ENCODE results near the gene VPS45. TPM values are rescaled to one million over a fixed set of nuclear protein-coding genes. Genes with fewer than 3 reads are reported as not detected.
"Not testable (repeated sequence)": the region's sequence is repeated elsewhere in the genome, so short reads cannot be mapped to it uniquely, and the experiment has no call there.

The VPS45 gene
- total RNA-seq, 1 experiment from 2014 or later, result 49.5 TPM

DNA sequence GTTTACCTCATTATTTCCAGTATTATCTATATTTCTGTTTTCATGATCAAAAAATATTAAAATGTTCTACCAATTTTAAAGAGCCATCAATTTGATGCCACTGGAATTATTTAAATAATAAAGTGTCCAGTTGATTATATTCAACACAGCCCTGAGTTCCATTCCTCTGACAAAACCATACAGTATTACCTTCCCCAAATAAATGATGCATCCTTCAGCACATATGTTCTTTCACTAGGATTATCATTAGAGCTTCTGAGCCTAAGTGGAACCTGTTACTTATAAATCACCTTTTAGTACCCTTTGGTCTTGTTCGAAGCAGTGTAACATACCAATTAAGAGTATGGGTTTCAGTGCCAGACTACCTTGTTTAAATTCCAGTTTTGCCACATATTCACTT, 64.8 kb downstream of the VPS45 start:
- no peaks in the 10 kb centered on the region for H3K9me3 ChIP-seq (replicated peaks)
- no peaks in the 10 kb centered on the region for H3K27me3 ChIP-seq
- DNase-seq, result no peak
- no peaks in the 10 kb centered on the region for H3K4me1 ChIP-seq
- H3K27ac ChIP-seq, result no peak overlapping the region
- H3K4me3 ChIP-seq, result no peak overlapping the region
- peaks cover 3% of the 10 kb centered on the region; the same call in 1 of the 2 replicates for H3K36me3 ChIP-seq

DNA sequence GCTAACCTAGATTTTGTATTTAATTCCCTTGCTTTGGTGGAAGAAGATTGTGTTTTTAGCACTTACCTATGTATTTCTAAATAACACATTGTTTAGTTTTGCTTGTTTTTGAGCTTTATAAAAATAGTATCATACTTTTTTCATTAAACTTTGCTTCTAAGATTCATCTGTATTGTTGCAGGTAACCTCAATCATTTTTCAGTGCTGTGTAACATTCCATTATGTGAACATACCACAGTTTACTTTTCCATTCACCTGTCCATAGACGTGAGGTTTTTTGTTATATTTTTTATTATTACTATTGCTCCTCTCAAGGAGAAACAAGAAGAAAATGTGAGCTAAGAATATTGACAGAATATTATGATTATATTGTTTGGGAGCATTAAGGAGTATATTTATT, 67.0 kb downstream of the VPS45 start:
- no peaks in the 10 kb centered on the region for H3K36me3 ChIP-seq
- no peak for DNase-seq
- no peaks in the 10 kb centered on the region for H3K9me3 ChIP-seq (replicated peaks)
- no peaks in the 10 kb centered on the region for H3K4me1 ChIP-seq
- H3K27me3 ChIP-seq, result no peaks in the 10 kb centered on the region
- H3K4me3 ChIP-seq, result no peak overlapping the region
- no peak overlapping the region for H3K27ac ChIP-seq

DNA sequence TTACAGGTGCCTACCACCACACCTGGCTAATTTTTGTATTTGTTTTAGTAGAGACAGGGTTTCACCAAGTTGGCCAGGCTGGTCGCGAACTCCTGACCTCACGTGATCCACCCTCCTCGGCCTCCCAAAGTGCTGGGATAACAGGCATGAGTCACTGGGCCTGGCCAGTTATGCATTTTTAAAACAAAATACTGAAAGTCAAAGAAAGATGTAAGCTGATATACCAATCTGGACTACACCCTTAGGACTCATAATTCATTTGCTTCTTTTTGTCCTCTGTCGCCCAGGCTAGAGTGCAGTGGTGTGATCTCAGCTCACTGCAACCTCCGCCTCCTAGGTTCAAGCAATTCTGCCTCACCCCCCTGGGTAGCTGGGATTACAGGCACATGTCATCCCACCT, 67.8 kb downstream of the VPS45 start:
- H3K4me3 ChIP-seq; H3K4me1 ChIP-seq; H3K27ac ChIP-seq; H3K36me3 ChIP-seq; H3K27me3 ChIP-seq; H3K9me3 ChIP-seq (replicated peaks); DNase-seq: not testable (repeated sequence)

DNA sequence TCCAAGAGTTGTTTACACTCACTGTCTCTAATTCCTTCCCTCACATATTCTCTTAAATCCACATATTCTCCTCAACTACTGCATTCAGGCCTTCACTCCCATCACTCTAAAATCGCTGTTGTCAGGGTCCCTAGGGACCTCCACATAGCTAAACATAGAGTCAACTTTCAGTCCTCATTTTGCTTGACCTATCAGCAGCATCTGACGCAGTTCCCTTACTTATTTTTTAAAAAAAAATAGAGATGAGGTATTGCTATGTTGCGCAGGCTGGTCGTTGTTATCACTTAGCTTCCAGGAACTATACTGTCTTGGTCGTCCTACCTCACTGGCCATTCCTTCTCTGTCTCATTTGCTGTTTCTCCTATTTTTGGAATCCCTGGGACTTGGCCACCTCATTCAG, 70.5 kb downstream of the VPS45 start:
- no peaks in the 10 kb centered on the region for H3K4me1 ChIP-seq
- no peak overlapping the region for H3K27ac ChIP-seq
- H3K27me3 ChIP-seq, result no peaks in the 10 kb centered on the region
- H3K4me3 ChIP-seq, result no peak overlapping the region
- H3K36me3 ChIP-seq, result no peaks in the 10 kb centered on the region
- no peak for DNase-seq
- no peaks in the 10 kb centered on the region for H3K9me3 ChIP-seq (replicated peaks)

DNA sequence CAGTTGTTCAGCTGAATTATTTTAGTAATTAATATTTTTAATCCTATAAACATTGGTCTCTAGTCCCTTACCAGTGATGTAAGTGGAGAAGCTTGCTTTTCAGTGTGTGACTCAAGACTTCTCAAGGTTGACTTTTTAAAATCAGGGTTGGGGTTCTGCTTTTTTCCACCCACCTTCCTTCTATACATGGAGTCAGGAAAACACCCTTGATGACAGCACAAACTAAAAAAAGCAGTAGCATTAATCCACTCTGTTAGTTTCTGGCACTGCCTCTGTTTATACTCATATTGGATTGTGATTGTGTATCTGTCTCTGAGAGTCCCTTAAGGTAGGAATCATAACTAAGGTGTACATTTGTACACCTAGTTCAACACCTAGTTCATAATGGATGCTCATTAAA, 73.9 kb downstream of the VPS45 start:
- H3K4me3 ChIP-seq, result no peak overlapping the region
- no peak for DNase-seq
- no peaks in the 10 kb centered on the region for H3K9me3 ChIP-seq (replicated peaks)
- H3K36me3 ChIP-seq, result no peaks in the 10 kb centered on the region
- H3K27ac ChIP-seq, result no peak overlapping the region
- no peaks in the 10 kb centered on the region for H3K27me3 ChIP-seq
- H3K4me1 ChIP-seq, result no peaks in the 10 kb centered on the region

DNA sequence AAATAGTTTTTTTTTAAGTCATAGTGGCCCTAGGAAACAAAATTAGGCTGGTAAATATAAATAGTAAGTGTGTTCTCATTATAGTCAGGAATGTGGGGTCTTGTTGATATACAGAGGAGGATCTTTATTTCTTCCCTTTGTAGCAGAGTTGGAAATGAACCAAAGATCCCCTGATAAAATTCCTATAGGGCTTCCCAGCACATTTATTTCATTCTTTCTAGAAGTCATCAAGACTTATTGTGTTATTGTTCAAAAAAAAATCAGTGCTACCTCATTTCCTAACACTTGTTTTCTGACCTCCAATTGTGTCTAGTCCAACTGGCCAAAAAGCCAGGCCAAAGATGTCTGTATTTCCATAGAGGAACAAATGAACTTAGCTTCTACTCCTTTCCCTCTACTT, 74.5 kb downstream of the VPS45 start:
- Histone ChIP-seq H3K4me1 (no peaks in the 10 kb centered on the region), H3K27ac (no peak overlapping the region), H3K9me3 (replicated peaks) (no peaks in the 10 kb centered on the region), H3K36me3 (no peaks in the 10 kb centered on the region), H3K27me3 (no peaks in the 10 kb centered on the region), H3K4me3 (no peak overlapping the region)
- DNase-seq, result no peak

DNA sequence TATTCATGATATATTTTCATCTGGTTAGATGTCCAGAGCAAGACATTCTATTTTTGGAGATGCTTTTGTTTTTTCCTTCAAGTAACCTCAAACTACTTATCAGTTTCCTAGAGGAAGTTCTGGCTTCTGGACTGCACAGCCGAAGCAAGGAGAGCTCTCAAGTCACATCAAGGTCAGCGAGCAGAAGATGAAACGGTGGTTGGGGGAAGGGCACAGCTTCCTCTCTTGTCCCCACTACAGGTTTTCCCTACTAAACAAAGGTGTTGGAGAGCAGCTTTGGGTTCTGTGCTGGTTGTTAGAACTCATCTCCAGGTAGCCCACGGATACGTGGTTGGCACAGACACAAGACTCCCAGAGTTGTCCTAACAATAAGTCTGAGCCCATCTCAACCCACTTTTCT, 77.0 kb downstream of the VPS45 start:
- Histone ChIP-seq H3K27ac (no peak overlapping the region), H3K4me3 (no peak overlapping the region), H3K9me3 (replicated peaks) (no peaks in the 10 kb centered on the region), H3K36me3 (no peaks in the 10 kb centered on the region), H3K27me3 (no peaks in the 10 kb centered on the region), H3K4me1 (no peaks in the 10 kb centered on the region)
- no peak for DNase-seq

DNA sequence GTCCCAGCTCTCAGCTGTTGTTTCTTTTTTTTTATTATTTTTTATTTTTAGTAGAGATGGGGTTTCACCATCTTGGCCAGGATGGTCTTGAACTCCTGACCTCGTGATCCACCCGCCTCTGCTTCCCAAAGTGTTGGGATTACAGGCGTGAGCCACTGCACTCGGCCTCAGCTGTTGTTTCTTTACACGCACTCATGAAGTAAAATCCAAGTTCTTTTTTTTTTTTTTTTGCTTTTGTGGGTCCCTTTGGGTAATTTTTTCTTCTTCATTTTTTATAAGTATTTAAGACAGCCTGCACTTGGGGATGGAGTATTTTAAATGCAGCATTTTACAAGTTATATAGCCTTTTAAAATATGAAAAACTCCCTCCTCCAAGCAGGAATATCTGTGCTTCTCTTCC, 78.4 kb downstream of the VPS45 start:
- H3K27ac ChIP-seq; H3K36me3 ChIP-seq; H3K27me3 ChIP-seq; H3K4me3 ChIP-seq; H3K4me1 ChIP-seq; DNase-seq; H3K9me3 ChIP-seq (replicated peaks): not testable (repeated sequence)

DNA sequence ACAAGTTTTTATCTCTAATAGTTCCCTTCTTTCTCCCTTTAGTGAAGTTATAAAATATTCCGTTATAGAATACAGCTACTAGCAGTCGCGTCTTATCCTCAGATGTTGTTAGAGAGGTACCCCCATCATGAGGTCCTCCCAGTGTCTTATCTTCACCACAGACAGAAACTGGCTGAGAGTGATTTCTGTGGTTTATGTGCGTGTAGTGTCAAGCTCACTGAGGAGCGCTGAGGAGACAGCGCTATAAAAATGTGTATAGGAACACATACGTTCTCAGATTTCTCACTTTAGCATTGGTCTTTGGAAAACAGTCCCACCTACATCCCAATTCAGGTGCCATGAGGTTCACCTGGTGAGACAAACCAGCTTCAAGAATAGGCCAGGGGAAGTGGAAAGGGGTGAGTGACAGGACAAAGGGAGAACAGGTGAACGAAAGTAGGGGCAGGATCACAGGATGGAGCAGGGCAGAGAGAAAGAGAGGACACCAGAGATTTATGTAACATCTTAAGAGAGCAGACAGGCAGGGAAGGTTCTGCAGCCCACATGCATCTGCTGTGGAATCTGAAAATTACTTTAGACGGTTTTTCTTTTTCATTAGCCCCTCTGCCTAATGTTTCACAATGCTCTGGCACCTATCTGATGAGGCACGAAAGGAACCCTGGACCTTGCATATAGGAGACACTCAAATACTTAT, 79.4 kb downstream of the VPS45 start:
- DNase-seq, result no peak
- no peaks in the 10 kb centered on the region for H3K27me3 ChIP-seq
- 0 out of 2 replicates have a peak, but pooled peaks cover 5% of the 10 kb centered on the region for H3K36me3 ChIP-seq
- no peak overlapping the region for H3K27ac ChIP-seq
- peaks cover 4% of the 10 kb centered on the region for H3K4me1 ChIP-seq
- no peak overlapping the region for H3K4me3 ChIP-seq
- H3K9me3 ChIP-seq (replicated peaks), result no peaks in the 10 kb centered on the region

DNA sequence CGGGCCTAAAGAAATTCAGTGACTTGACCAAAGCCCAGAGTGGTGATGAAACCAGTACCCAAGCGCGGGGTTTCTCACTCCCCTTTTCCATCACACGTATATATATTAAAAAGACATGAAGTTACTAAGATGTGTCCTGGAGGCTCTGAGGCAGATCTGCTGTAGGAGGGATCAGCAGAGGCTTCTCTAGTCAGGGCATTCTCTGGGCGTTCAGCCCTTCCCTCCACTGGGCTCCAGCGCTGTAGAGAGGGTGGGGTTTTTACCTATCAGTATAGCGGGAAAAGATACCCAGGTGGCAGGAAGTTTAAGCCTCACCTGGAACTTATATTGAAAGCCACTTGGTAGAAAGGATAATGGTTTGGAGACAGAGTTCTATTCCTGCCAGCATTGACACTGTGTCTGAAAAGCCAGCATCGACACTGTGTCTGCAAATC, 81.3 kb downstream of the VPS45 start:
- DNase-seq, result no peak
- Histone ChIP-seq H3K4me3 (peak overlapping the region; percentile 70), H3K4me1 (peaks cover 13% of the 10 kb centered on the region), H3K27me3 (no peaks in the 10 kb centered on the region), H3K9me3 (replicated peaks) (no peaks in the 10 kb centered on the region), H3K36me3 (peaks cover 12% of the 10 kb centered on the region), H3K27ac (peak overlapping the region; percentile 71; the same call in 1 of the 2 replicates)

DNA sequence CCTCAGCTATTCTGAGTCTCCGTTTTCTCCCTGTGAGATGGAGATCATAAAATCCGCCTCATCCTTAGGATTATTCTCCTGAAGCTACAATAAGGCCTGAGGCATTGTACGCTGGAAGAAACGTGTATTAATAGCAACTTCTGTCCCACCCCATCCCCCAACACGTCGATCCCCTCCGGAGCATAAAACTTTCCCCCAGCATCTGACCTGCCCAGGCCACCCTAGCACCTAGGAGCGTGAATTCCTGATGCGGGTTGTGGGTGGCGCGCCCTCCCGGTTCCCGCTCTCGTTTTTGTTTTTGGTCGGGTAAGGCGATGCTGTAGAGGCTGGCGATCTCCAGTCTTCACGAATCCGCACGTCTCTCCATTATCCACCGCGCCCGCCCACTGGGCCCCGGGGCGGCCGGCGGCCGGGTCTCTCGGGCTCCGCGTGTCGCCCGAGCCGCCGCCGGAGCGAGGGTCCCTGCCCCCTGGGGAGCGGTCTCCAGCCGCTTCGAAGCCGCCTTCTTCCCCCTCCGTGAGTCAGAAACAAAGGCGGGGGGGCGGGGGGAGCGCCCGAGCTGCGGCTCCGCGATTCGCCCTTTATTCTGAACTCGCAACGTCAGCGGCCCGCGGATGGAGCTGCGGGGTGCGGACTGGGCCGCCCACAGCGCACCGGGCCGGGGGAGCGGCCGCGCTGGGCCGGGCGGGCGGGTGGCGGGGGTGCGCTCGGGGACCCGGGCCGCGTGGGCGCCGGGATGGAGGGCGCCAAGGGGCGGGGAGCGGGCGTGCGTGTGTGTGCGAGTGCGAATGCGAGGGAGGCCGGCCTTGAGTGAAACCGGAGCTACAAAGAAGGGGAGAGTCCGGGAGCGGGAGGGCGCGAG, 81.9 kb downstream of the VPS45 start, which contains the start of gene PLEKHO1:
PLEKHO1 (plus strand) TSS at position 646 of the 862 bp plus-strand sequence. CDS start 342 bp downstream, outside the sequence.
- no peaks in the 10 kb centered on the region for H3K9me3 ChIP-seq (replicated peaks)
- peaks cover 13% of the 10 kb centered on the region for H3K4me1 ChIP-seq
- H3K27me3 ChIP-seq, result no peaks in the 10 kb centered on the region
- peaks cover 19% of the 10 kb centered on the region for H3K36me3 ChIP-seq
- peak within 1 kb of the TSS; percentile 86 for H3K27ac ChIP-seq
- peak within 1 kb of the TSS; percentile 70 for H3K4me3 ChIP-seq
- peak; percentile 76 to 77 for DNase-seq

DNA sequence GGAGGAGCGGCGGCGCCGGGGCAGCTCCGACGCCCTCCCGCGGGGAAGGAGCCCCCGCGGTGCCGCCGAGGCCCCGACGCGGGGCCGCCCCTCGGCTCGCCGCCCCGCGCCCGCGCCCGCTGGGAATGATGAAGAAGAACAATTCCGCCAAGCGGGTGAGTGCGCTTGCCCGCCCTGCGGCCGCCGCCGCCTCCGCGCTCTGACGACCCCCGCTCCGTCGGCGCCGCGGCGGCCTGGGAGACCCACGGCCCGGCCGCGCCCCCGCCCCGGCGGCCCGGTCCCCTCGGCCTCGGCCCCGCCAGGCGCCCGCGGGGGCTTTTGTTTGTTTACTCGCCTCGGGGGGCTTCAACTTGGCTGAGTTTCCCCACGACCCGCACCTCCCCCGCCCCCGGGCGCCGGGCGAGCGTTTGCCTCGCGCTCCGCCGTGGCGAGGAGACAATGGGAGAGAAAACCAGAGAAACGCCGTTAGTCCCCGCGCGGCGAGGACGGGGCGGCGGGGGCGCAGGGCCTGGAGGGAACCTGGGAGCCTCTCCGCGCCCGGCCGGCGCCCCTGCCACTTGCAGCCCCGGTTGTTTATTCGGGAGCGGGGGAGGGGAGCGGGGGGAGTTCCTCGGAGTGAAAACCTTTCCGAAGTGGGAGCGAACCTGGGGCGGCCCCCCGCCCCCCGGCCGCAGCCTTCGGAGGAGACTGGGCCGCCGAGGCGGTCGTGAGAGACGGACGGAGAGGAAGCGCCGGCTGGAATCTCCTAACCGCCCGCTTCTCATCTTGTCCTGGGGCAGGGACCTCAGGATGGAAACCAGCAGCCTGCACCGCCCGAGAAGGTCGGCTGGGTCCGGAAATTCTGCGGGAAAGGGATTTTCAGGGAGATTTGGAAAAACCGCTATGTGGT, 82.8 kb downstream of the VPS45 start:
- DNase-seq, result peak; percentile 37 to 52
- peaks cover 13% of the 10 kb centered on the region for H3K4me1 ChIP-seq
- H3K36me3 ChIP-seq, result peaks cover 27% of the 10 kb centered on the region
- peak overlapping the region; percentile 86 for H3K27ac ChIP-seq
- no peaks in the 10 kb centered on the region for H3K27me3 ChIP-seq
- H3K4me3 ChIP-seq, result peak overlapping the region; percentile 70
- H3K9me3 ChIP-seq (replicated peaks), result no peaks in the 10 kb centered on the region

DNA sequence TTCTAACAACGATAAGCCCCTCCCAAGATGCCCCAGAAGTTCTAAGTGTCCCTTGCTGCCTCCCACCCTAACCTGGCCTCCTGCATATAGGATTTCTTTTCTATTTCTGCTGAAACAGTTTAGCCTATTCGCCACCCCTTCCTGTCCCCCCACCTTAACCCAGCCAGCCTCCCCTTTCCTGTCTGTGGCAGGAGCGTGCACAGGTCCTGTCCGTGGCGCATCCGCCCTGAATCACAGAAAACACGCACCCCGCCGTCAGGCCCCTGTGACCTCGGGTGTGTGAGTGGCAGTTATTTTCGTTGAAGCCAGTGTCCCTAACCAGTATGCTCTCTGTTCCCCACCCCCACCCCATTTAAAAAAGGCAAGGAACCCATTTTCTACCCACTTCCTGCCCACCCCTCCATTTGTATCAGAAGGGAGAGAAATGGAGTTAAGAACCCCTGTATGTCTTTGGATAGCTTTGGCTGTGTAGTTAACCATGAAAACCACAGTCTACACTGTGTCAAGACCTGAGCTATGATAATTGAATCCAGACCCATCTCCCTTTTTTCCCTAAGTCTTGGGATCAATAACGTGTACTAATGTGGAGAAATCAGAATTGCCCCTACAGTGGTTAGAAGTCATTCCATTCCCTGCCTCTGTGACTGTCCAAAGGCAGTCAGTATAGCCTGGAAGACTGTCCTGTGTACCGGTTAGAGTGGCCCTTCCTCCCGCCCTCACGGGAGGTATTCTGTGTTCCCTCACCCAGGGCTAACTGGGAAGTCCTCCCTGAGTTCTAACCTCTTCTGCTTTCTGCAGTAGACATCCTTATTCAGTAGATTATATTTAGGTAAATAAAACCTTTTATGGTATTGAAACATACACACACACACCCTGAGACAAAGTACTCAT, 84.0 kb downstream of the VPS45 start:
- Histone ChIP-seq H3K27ac (peak overlapping the region; percentile 86), H3K36me3 (peaks cover 37% of the 10 kb centered on the region), H3K4me1 (peaks cover 13% of the 10 kb centered on the region), H3K27me3 (no peaks in the 10 kb centered on the region), H3K9me3 (replicated peaks) (no peaks in the 10 kb centered on the region), H3K4me3 (peak overlapping the region; percentile 70)
- no peak for DNase-seq

DNA sequence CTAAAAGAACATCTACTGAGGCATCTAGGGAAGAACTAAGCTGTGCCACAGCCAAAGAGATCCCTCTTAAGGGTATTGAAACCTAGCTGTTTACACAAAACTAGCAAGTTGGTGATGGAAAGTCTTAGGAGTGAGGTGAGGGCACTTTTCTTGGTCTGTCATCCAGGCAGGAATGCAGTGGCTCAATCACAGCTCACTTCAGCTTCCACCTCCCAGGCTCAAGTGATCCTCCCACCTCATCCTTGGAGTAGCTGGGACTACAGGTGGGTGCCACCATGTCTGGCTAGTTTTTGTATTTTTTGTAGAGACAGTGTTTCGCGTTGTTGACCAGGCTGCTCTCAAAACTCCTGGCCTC, 84.6 kb downstream of the VPS45 start:
- H3K4me1 ChIP-seq, result peaks cover 13% of the 10 kb centered on the region
- H3K9me3 ChIP-seq (replicated peaks), result no peaks in the 10 kb centered on the region
- no peak for DNase-seq
- H3K36me3 ChIP-seq, result peaks cover 43% of the 10 kb centered on the region
- H3K27ac ChIP-seq, result peak overlapping the region; percentile 38; the same call in 1 of the 2 replicates
- H3K4me3 ChIP-seq, result no peak overlapping the region
- H3K27me3 ChIP-seq, result no peaks in the 10 kb centered on the region
